GM21390 (cell line): ENCODE data around the gene LRMDA.

Experiments
- ATAC-seq: cut with Tn5 transposase; IDR thresholded peaks from one replicate; pipeline ENCODE4 v1.9.1; 2021; ENCODE audit not compliant: unreplicated experiment

Gene LRMDA

GRCh38 chr10:75633568-75633967, 202.1 kb downstream of the LRMDA start:
- ATAC-seq = no peak

GRCh38 chr10:75634947-75635346, 203.5 kb downstream of the LRMDA start:
- ATAC-seq = no peak

GRCh38 chr10:75638752-75639151, 207.3 kb downstream of the LRMDA start:
- no peak for ATAC-seq

GRCh38 chr10:75639736-75640135, 208.3 kb downstream of the LRMDA start:
- no peak for ATAC-seq

GRCh38 chr10:75640381-75640780, 209.0 kb downstream of the LRMDA start:
- ATAC-seq = no peak

- no peak for ATAC-seq
These were observed 209.4 kb downstream of the LRMDA start for GRCh38 chr10:75640803-75641202.

GRCh38 chr10:75643405-75643804, 212.0 kb downstream of the LRMDA start:
- no peak for ATAC-seq

- ATAC-seq = no peak
These were observed 212.7 kb downstream of the LRMDA start for GRCh38 chr10:75643944-75644692.

GRCh38 chr10:75645704-75646103, 214.3 kb downstream of the LRMDA start:
- ATAC-seq = no peak

- no peak for ATAC-seq
These were observed 214.9 kb downstream of the LRMDA start for GRCh38 chr10:75646218-75646915.

- ATAC-seq = no peak
These were observed 215.5 kb downstream of the LRMDA start for GRCh38 chr10:75646916-75647315.

- ATAC-seq = no peak
These were observed 216.3 kb downstream of the LRMDA start for GRCh38 chr10:75647675-75648074.

GRCh38 chr10:75648351-75648750, 216.9 kb downstream of the LRMDA start:
- ATAC-seq = no peak

- ATAC-seq = no peak
These were observed 217.4 kb downstream of the LRMDA start for GRCh38 chr10:75648854-75649253.

- ATAC-seq = no peak
These were observed 218.0 kb downstream of the LRMDA start for GRCh38 chr10:75649466-75649865.

GRCh38 chr10:75650648-75651047, 219.2 kb downstream of the LRMDA start:
- no peak for ATAC-seq

- ATAC-seq = no peak
These were observed 220.0 kb downstream of the LRMDA start for GRCh38 chr10:75651417-75651816.

GRCh38 chr10:75652146-75652740, 220.8 kb downstream of the LRMDA start:
- ATAC-seq = no peak

- no peak for ATAC-seq
These were observed 222.3 kb downstream of the LRMDA start for GRCh38 chr10:75653761-75654160.

- no peak for ATAC-seq
These were observed 222.8 kb downstream of the LRMDA start for GRCh38 chr10:75654171-75654771.

GRCh38 chr10:75654772-75655171, 223.3 kb downstream of the LRMDA start:
- no peak for ATAC-seq
